Activated CD4-positive, alpha-beta T cell treated with anti-CD3 and anti-CD28 coated beads for 48 hours (primary cell): ENCODE measurements around the gene SPATA12.
"Not testable (repeated sequence)": the region's sequence is repeated elsewhere in the genome, so short reads cannot be mapped to it uniquely, and the experiment has no call there.

Source experiments
- DNase-seq: peaks from one replicate; pipeline ENCODE4 v3.0.0-alpha.2; 2020

The SPATA12 gene

DNA sequence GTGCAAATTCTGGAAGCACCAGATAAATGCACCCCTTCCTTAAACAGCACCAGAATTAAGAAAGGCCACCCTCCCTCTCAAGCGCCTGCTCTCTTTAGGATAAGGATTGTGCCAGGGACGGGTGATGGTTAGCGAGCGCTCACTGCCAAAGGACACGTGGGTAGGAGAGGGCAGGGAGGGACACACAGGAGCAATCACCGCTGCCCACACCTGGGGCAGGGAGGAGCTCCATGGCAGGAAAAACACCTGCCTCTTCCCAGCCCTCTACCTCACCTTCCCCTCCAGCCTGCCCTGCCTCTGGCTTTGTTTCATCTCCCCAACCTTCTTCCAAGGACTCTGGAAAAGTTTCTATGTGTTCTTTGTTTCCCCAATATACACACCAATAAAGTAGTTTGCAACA, 7.3 kb upstream of the SPATA12 start:
- DNase-seq, result no peak

- no peak for DNase-seq
Measured at GRCh38 chr3:57057351-57057750, 3.1 kb upstream of the SPATA12 start.

DNA sequence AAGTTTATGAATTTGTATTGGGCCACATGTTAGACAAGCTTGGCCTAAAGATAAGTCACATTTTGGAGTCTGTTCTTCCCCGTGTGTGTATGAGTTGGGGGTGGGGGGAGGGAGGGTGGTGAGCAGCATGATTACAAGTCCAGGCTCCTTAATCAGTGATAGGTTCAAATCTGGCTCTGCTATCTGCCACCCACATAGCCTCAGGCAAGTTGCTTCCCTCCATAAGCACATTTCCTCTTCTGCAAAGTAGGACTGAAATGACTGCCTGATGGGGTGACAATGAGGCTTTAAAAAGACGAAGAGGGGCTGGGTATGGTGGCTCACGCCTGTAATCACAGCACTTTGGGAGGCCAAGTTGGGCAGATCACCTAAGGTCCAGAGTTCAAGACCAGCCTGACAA, 1.1 kb upstream of the SPATA12 start:
- no peak for DNase-seq

DNA sequence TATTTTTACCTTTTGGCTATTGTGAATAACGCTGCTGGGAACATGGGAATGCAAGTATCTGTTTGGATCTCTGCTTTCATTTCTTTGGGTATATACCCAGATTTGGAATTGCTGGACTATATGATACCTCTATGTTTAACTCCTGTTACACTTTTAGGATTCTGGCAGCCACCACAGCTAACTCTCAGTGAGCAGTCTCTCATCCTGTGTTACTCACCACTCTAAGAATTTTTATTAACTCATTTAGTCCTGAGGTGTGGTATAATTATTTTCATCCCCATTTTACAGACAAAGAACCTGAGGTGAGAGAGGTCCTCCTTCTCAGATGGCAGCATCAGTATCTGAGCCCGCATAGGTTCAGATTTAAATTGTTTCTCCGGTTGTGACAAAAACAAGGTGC, 1.1 kb downstream of the SPATA12 start:
- DNase-seq, result no peak

- DNase-seq, result no peak
Measured at GRCh38 chr3:57062101-57062631, 1.7 kb downstream of the SPATA12 start.

DNA sequence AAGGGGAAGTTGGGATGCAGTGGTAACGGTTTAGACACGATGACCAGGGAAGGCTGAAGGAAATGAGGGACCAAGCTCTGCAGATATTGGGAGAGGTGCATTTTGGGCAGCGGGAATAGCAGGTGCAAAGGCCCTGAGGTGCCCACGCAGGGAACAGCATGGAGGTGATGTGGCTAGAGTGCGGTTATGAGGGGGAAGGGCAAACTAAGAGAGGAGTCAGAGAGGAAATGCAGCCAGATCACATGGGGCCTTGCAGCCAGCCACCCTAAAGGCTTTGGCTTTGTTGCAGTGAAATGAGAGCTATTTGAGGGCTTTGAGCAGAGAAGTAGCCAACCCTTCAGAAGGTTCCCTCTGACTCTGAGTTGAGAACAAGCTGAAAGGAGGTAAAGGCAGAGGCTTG, 2.6 kb downstream of the SPATA12 start:
- no peak for DNase-seq

GRCh38 chr3:57064001-57064400, 3.5 kb downstream of the SPATA12 start:
- no peak for DNase-seq

- DNase-seq, result no peak
Measured at GRCh38 chr3:57064572-57064971, 4.1 kb downstream of the SPATA12 start.

DNA sequence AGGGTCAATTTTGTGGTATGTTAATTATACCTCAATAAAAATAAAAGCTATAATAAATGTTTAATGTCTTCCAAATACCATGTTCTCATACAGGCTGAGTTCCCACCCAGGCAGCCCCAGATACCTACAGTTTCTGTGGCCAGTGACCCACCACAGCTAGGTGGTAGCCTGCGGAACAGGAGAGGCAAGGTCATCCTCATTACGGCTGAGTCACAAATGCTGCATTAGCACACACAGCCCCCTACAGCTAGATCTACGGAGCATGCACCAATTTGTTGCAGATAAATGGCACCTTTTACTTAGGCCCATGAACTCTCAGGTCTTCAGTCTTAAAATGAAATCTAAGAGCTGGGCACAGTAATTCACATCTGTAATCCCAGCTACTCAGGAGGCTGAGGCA, 5.1 kb downstream of the SPATA12 start:
- no peak for DNase-seq

DNA sequence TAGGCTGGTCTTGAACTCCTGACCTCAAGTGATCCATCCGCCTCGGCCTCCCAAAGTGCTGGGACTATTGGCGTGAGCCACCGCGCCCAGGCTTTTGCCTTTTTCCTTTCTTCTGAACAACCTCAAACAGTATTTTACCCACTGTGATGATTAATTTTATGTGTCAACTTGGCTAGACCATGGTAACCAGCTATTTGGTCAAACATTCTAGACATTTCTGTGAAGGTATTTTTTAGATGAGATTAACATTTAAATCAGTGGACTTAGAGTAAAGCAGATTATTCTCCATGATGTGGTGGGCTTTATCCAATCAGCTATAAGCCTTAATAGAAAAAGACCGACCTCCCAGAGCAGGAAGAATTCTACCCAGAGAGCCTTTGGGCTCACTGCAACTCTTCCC, 6.0 kb downstream of the SPATA12 start:
- no peak for DNase-seq

GRCh38 chr3:57068437-57069089, 8.1 kb downstream of the SPATA12 start:
- DNase-seq, result no peak

DNA sequence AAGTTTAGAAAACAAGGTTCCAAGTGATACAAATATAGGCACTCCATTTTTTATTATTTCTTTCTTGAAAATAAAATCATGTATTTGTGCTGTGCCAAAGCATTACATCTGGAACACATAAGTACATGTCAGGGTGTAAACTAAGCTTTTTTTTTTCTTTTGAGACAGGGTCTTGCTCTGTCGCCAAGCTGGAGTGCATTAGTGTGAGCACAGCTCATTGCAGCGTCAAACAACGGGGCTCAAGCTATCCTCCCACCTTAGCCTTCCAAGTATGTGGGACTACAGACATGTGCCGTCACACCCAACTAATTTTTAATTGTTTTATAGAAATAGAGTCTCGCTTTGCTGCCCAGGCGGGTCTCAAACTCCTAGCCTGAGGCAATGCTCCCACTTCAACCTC, 9.0 kb downstream of the SPATA12 start:
- no peak for DNase-seq

DNA sequence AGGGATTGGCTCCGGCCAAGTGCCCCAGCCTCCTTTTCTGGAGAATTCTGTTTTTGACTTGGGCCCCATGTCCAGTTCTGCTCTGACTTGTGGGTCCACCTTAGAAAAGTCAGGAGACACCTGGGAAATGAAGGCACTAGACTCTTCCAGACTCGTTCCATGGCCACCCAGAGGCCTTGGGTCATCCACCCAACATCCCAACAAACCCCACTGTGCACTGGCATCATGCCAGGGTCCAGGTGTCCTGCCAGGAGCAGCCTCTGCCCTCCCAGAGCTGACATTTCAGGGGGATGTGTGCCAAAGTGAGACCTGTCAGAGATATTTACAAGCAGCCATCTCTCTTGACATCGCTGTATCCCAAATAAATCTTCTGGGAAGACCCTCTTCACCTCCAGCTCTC, 13.2 kb downstream of the SPATA12 start:
- no peak for DNase-seq

GRCh38 chr3:57074135-57074534, 13.7 kb downstream of the SPATA12 start:
- DNase-seq, result no peak

DNA sequence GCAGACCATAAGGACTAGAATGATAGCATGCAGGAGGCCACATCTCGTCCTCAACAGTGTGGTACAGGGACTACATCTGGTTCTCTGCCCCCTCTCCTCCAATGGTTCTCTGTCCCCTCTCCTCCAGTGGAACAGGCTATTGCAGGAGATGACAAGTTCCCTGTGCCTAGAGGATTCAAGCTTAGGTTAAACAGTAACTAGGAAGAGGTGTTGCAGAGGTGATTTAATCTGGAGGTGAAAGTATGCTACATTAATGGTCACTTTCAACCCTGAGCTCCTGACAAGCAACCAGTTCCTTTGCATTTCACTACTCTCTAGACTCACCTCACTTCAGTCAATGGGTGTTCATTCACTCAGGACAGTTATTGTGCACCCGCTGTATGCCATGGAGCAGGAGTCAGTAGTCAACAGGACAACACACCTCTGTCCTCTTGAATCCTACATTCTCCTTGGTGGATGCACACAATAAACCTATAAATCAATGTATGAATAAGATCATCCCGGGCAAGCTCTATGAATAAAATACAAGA, 16.0 kb downstream of the SPATA12 start:
- DNase-seq, result no peak

DNA sequence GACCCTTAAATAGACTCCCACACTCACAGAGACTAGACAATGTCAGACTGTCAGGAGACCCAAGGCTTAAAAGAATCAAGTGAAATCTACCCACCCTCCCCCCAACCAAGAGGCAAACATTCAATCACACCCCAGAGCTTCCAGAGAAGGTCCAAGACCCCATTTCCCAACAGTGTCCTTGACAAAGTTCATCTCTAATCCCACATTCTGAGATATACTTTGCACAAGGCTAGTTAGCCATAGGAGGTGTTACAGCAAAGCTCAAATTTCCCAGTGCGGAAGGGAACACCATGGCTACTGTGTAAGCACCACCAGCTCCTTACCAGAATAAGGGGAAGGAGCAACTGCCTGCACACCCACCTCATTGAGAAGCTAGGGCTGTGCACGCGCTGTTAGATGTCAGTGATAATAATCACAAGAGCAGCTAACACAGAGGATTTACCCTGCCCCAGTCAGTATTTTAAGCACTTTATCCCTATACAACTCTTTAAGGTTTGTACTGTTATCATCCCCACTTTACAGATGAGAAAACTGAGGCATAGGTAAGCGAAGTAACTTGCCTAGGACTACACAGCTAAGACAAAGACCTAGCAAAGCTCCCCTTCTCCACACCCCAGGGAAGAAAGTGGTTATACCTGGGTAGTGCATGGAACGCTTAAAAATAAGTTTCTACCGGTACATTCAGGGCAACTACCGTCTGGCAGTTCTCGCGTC, 17.3 kb downstream of the SPATA12 start:
- DNase-seq, result no peak

- peak; percentile 37 for DNase-seq
Measured at GRCh38 chr3:57078344-57078634, 17.8 kb downstream of the SPATA12 start.

- DNase-seq, result peak; percentile 15
Measured at GRCh38 chr3:57078635-57079473, 18.4 kb downstream of the SPATA12 start.

DNA sequence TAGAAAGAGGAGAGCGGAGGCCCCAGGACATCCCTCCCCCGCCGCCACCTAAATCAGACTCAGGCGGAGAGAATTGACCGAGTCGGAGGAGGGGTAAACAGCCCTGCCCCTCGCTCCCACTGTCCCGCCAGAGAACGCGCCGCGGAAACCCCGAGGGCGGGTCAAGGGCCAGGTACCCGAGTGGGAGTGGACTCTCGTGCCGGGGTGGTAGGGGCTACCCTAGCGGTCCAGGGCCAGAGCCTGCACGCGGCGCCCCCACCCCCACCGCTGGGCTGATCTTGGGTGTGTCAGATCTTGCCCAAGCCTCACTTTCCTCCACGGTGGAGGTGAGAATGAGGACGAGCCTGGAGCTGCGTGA, 19.0 kb downstream of the SPATA12 start:
- DNase-seq, result no peak

DNA sequence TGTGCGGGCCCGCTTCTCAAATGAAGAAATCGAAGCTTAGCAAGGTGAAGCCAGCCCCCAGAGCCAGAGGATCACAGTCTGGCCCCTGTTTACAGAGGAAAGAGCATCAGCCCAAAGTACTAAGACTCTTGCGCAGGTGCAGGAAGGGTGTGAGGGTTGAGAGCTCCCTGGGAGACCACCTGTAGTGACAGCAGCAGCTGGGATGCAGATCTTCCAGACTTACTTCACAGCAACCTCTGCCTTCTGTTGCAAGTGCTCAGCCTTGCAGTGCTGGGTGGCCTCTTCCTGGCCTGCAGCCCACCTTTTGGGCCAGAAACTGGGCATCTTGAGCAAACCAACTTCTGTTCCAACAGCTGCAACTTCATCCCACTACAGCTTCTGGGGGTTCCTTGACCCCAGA, 19.7 kb downstream of the SPATA12 start:
- no peak for DNase-seq

GRCh38 chr3:57081173-57081572, 20.7 kb downstream of the SPATA12 start:
- DNase-seq, result no peak

DNA sequence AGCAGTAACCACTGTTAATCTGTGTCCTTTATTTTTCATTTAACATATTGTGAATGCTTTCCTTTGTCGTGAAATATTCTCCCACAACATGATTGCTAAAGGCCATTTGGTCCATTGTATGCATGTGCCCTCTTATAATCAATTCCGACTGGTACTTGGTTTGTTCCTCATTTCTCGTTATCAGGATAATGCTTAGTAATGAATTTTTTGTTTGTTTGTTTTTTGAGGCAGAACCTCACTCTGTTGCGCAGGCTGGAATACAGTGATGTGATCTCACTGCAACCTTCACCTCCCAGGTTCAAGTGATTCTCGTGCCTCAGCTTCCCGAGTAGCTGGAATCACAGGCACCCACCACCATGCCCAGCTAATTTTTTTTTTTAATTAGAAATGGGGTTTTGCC, 22.0 kb downstream of the SPATA12 start:
- DNase-seq, result no peak

DNA sequence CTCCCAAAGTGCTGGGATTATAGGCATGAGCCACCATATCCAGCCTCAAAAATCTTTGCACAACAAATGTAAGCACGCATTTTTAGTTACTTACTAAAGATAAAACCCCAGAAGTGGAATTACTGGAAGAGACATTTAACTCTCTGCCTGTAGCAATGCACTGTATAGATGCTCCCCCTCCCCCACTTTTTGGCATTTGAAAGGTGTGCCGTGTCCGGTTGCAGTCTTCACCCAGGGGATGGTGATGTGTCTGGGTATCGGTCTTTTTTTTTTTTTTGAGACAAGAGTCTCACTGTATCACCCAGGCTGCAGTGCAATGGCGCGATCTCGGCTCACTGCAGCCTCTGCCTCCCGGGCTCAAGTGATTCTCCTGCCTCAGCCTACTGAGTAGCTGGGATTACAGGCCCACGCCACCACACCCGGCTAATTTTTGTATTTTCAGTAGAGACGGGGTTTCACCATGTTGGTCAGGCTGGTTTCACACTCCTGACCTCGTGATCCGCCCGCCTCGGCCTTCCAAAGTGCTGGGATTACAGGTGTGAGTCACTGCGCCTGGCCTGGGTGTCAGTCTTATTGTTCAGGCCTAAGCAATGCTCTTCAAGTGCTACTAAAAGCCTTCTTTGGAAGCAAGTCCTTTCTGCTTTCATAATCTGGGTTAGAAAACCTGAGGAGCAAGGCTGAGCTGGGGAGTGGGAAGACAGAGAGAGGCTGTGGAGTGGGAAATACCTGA, 23.0 kb downstream of the SPATA12 start:
- not testable (repeated sequence) for DNase-seq
